Epithelial cell of esophagus (primary cell): ENCODE measurements around the gene CLIC3.

ENCODE experiments used
- DNase-seq: peaks from one replicate; pipeline ENCODE4 v3.0.0; 2010; ENCODE audit warnings: low read depth
- H3K4me3 ChIP-seq: 2 replicates; pipeline ENCODE4 v1.5.1; 2011; ENCODE audit warnings: mild to moderate bottlenecking, low read length, control low read depth
- TF ChIP-seq, protein P1 (sequence below): IDR thresholded peaks from 2 replicates; pipeline ENCODE4 v1.5.1; 2011; ENCODE audit warnings: low read depth, mild to moderate bottlenecking, low read length, control low read depth, inconsistent platforms; ENCODE audit not compliant: insufficient read depth; ENCODE audit errors: missing control alignments

Gene CLIC3

DNA sequence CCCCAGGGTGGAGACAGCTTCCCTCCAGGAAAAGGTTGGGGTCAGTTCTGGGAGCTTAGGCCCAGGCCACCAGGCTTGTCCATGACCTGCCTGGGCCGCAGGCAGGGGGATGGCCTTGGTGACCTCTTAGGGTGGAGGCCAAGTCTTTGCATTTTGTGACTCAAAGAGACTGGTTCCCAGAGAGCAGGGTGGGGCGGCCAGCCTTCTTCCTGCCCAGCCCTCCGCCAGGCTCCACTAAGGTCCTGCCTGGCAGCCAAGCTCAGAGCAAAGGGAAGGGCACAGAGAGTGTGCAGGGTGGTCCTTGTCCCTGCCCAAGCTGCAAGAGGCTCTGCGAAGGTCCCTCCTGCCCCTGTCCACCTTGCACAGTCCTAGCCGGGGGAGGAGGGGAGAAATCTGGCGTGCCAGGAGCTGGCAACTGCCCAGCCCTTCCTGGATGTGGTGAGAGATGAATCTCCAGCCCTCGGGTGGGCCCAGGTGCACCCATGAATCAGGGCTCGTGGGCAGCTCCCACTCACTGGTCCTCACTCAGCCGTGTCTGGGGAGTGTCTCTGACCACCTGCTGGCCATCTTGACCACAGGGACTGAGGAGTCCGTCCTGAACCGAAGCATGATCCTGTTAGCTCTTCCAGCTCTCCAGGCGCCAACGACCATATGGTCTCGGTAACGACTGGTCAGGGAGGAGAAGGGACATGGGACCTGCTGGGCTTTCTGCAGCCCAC lies 21.4 kb downstream of the CLIC3 start:
- TF ChIP-seq, protein P1, sequence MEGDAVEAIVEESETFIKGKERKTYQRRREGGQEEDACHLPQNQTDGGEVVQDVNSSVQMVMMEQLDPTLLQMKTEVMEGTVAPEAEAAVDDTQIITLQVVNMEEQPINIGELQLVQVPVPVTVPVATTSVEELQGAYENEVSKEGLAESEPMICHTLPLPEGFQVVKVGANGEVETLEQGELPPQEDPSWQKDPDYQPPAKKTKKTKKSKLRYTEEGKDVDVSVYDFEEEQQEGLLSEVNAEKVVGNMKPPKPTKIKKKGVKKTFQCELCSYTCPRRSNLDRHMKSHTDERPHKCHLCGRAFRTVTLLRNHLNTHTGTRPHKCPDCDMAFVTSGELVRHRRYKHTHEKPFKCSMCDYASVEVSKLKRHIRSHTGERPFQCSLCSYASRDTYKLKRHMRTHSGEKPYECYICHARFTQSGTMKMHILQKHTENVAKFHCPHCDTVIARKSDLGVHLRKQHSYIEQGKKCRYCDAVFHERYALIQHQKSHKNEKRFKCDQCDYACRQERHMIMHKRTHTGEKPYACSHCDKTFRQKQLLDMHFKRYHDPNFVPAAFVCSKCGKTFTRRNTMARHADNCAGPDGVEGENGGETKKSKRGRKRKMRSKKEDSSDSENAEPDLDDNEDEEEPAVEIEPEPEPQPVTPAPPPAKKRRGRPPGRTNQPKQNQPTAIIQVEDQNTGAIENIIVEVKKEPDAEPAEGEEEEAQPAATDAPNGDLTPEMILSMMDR = no peak
- H3K4me3 ChIP-seq = no peak overlapping the region
- peak; percentile 27 for DNase-seq

DNA sequence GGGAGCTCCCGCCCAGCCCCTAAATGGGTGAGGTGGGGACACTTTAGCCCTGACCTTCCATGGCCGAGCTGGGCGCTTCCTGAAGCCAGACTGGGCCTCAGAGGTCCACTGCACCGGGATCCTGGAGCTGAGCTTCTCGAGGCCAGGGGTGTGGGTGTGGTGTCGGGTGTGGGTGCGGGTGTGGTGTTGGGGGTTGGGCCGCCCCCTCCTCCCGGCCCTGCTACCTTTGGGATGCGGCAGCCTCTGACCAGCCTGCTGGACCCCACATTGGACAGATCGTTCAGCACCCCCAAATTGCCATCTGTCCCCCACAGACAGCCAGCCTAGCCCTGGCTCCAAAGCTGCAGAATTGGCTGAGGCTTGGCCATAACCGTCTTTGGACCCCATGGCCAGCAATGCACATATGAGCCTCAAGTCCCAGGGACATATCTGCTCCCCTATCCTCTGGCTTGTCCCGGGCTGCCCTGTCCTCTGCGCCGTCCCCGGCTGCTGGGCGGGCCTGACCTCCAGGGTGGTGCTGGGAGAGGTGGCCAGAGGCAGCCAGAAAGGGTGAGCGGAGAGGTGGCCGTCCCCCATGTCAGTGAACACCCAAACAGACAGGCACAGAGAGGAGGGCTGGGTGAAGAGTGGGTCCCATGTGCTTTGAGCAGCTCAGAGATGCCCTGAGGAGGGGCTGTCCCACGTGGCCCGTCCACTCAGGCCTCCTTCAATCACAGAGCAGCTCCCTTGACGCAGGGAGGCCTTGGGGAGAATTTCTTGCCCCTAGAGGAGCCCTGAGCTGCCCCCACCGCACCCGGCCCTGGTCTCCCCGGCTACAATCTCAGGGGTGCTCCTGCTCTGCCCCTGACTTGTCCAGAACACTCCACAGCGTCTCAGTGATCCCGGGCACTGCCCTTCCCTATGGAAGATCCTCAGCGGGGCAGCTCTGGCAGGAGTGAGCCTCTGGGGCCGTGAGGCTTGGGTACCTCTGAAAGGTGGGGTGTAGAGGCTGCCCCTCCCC lies 22.4 kb downstream of the CLIC3 start:
- no peak for DNase-seq
- no peak overlapping the region for H3K4me3 ChIP-seq
- TF ChIP-seq, protein P1 = no peak

GRCh38 chr9:136972743-136973142 lies 23.6 kb downstream of the CLIC3 start:
- TF ChIP-seq, protein P1 = no peak
- H3K4me3 ChIP-seq = no peak overlapping the region

DNA sequence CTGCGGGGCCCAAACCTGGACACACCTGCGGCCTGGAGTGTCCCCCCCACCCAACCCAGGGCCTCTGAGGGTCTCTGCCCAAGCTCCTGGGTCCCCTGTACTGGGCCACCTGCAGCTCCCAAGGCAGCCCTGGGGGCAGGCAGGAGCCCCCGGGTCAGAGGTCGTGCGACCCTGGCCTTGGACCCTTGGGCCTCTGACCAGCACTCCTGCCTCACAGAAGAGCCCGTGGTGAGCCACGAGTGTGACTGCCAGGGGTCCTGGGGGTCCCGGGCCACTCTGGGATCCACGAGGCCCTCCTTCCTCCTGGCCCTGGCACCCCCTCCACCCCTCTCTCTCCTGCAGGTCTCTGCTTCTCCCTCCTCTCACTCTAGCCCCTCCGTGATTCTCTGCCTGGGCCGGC lies 24.0 kb downstream of the CLIC3 start:
- H3K4me3 ChIP-seq = no peak overlapping the region
- TF ChIP-seq, protein P1 = no peak
- no peak for DNase-seq

More at GRCh38 chr9:136972743-136973142, 23.6 kb downstream of the CLIC3 start:
- DNase-seq = no peak

DNA sequence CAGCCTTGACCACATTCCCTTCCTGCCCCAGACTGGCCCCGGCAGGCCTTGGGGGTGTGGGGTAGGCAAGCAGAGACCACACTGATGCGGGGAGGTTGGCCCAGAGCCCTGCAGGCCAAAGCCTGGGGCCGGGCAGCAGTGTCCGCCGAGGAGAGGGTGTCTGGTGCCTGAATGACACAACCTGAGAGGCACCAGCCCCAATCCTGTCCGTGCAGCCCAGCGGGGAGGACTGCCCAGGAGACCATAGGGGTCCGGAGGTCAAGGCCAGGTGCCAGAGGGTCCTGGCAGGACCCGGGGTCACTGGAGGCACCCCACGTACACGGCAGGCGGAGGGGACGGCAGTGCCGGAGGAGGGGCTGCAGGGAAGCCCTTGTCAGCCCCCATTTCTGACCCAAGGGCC lies 24.6 kb downstream of the CLIC3 start:
- H3K4me3 ChIP-seq = no peak overlapping the region
- TF ChIP-seq, protein P1 = no peak
- DNase-seq = no peak

GRCh38 chr9:136970361-136970760 lies 26.0 kb downstream of the CLIC3 start:
- TF ChIP-seq, protein P1 = no peak
- no peak overlapping the region for H3K4me3 ChIP-seq
- DNase-seq = no peak
